Smooth muscle cell (in vitro differentiated cells): ENCODE results near the gene DLG5. TPM values are rescaled to one million over a fixed set of nuclear protein-coding genes. Genes with fewer than 3 reads are reported as not detected.

Experiments
- DNase-seq: peaks from one replicate; lab custom pipeline; 2025; ENCODE audit not compliant: unreplicated experiment; lab: John Stamatoyannopoulos, UW
- H2AFZ ChIP-seq: fragments of 200-600 bp; sonication (generic); 2 replicates; pipeline ENCODE4 v1.6.0; 2016; ENCODE audit warnings: antibody characterized with exemption, low read depth, mild to moderate bottlenecking
- H3F3A ChIP-seq: fragments of 200-600 bp; sonication (generic); 2 replicates; pipeline ENCODE4 v1.6.0; 2017; ENCODE audit warnings: antibody characterized with exemption, low read depth
- H3K27ac ChIP-seq: fragments of 200-600 bp; sonication (generic); 2 replicates; pipeline ENCODE4 v1.5.1; 2016; ENCODE audit warnings: low read depth, mild to moderate bottlenecking
- H3K27me3 ChIP-seq: fragments of 200-600 bp; sonication (generic); 2 replicates; pipeline ENCODE4 v1.6.1; 2016; ENCODE audit warnings: low read depth, mild to moderate bottlenecking
- H3K36me3 ChIP-seq: fragments of 200-600 bp; sonication (generic); 2 replicates; pipeline ENCODE4 v1.5.1; 2016; ENCODE audit warnings: low read depth
- H3K4me1 ChIP-seq: fragments of 200-600 bp; sonication (generic); 2 replicates; pipeline ENCODE4 v1.5.1; 2016; ENCODE audit warnings: low read depth
- H3K4me2 ChIP-seq: fragments of 200-600 bp; sonication (generic); 2 replicates; pipeline ENCODE4 v1.6.0; 2016; ENCODE audit warnings: mild to moderate bottlenecking
- H3K4me3 ChIP-seq: fragments of 200-600 bp; sonication (generic); 2 replicates; pipeline ENCODE4 v1.5.1; 2016; ENCODE audit warnings: mild to moderate bottlenecking
- H3K79me2 ChIP-seq: fragments of 200-600 bp; sonication (generic); 2 replicates; pipeline ENCODE4 v1.6.0; 2016; ENCODE audit warnings: low read depth, mild to moderate bottlenecking
- H3K9ac ChIP-seq: fragments of 200-600 bp; sonication (generic); 2 replicates; pipeline ENCODE4 v1.6.0; 2016; ENCODE audit warnings: low read depth
- H3K9me3 ChIP-seq: fragments of 200-600 bp; sonication (generic); replicated peaks from 2 replicates; pipeline ENCODE4 v1.5.1; 2016; ENCODE audit warnings: low read depth
- H4K20me1 ChIP-seq: fragments of 200-600 bp; sonication (generic); 2 replicates; pipeline ENCODE4 v1.6.0; 2016; ENCODE audit warnings: low read depth
- CTCF ChIP-seq: fragments of 200-600 bp; sonication (generic); IDR thresholded peaks from 2 replicates; pipeline ENCODE4 v1.5.1; 2017; ENCODE audit warnings: borderline replicate concordance, mild to moderate bottlenecking, antibody characterized with exemption; ENCODE audit not compliant: insufficient read depth, poor library complexity, severe bottlenecking
- WGBS: methylation state at CpG from one replicate; pipeline ENCODE4 v1.1.7; 2016; ENCODE audit warnings: low lambda C conversion rate; 5-methylcytosine and 5-hydroxymethylcytosine counted together
- polyA plus RNA-seq: library from polyadenylated mRNA; unstranded; fragments of >200 nt; fragmentation: Nextera tagmentation; extraction: Ambion mirVana; gene quantifications from 2 replicates; pipeline ENCODE4 v1.2.1, GENCODE V29; 2016
- total RNA-seq: library from RNA; depleted of rRNA; stranded (reverse); fragments of >200 nt; gene quantifications from 2 replicates; pipeline ENCODE4 v1.2.3, GENCODE V29; 2014

Gene DLG5
- total and polyA plus RNA-seq, 2 experiments from 2014 or later, result 11.3 to 21.8 TPM

- H3K79me2 ChIP-seq, result no peaks in the 10 kb centered on the region
- no peak overlapping the region for H3K4me3 ChIP-seq
- peak overlapping the region; percentile 87 for H3K27ac ChIP-seq
- H4K20me1 ChIP-seq, result peaks cover 6% of the 10 kb centered on the region
- H2AFZ ChIP-seq, result no peak overlapping the region
- TF ChIP-seq CTCF, result no peak
- WGBS, result 98% methylated on average over 7 of the region's 7 CpGs
- H3K4me2 ChIP-seq, result no peak overlapping the region
- no peak for DNase-seq
- peaks cover 13% of the 10 kb centered on the region for H3K4me1 ChIP-seq
- peaks cover 3% of the 10 kb centered on the region for H3F3A ChIP-seq
- H3K36me3 ChIP-seq, result no peaks in the 10 kb centered on the region
- no peaks in the 10 kb centered on the region for H3K9me3 ChIP-seq
- H3K27me3 ChIP-seq, result no peaks in the 10 kb centered on the region
- no peak overlapping the region for H3K9ac ChIP-seq
Measured at GRCh38 chr10:77844177-77844576, 82.4 kb downstream of the DLG5 start.

- H2AFZ ChIP-seq, result no peak overlapping the region
- peaks cover 9% of the 10 kb centered on the region for H3K4me1 ChIP-seq
- DNase-seq, result no peak
- H3K27me3 ChIP-seq, result no peaks in the 10 kb centered on the region
- H3K27ac ChIP-seq, result no peak overlapping the region
- 96% methylated on average over 11 of the region's 11 CpGs for WGBS
- no peak for TF ChIP-seq CTCF
- no peak overlapping the region for H3K9ac ChIP-seq
- no peaks in the 10 kb centered on the region for H3K79me2 ChIP-seq
- peaks cover 3% of the 10 kb centered on the region for H3F3A ChIP-seq
- no peaks in the 10 kb centered on the region for H3K36me3 ChIP-seq
- no peaks in the 10 kb centered on the region for H4K20me1 ChIP-seq
- H3K4me3 ChIP-seq, result no peak overlapping the region
- H3K4me2 ChIP-seq, result no peak overlapping the region
- H3K9me3 ChIP-seq, result no peaks in the 10 kb centered on the region
Measured at GRCh38 chr10:77843264-77843663, 83.3 kb downstream of the DLG5 start.

- H3K4me1 ChIP-seq, result peaks cover 13% of the 10 kb centered on the region
- no peak for TF ChIP-seq CTCF
- WGBS, result 100% methylated on average over 5 of the region's 5 CpGs
- H2AFZ ChIP-seq, result no peak overlapping the region
- no peak overlapping the region for H3K4me3 ChIP-seq
- no peaks in the 10 kb centered on the region for H3K36me3 ChIP-seq
- H3K4me2 ChIP-seq, result no peak overlapping the region
- DNase-seq, result no peak
- H3K9me3 ChIP-seq, result no peaks in the 10 kb centered on the region
- peaks cover 3% of the 10 kb centered on the region for H3F3A ChIP-seq
- H3K27ac ChIP-seq, result no peak overlapping the region
- no peaks in the 10 kb centered on the region for H3K27me3 ChIP-seq
- no peaks in the 10 kb centered on the region for H4K20me1 ChIP-seq
- H3K79me2 ChIP-seq, result no peaks in the 10 kb centered on the region
- H3K9ac ChIP-seq, result no peak overlapping the region
Measured at GRCh38 chr10:77842652-77843212, 83.8 kb downstream of the DLG5 start.

- Histone ChIP-seq H3K4me1 (peaks cover 17% of the 10 kb centered on the region), H4K20me1 (no peaks in the 10 kb centered on the region), H3K79me2 (no peaks in the 10 kb centered on the region), H3F3A (peaks cover 3% of the 10 kb centered on the region), H3K27me3 (no peaks in the 10 kb centered on the region), H3K36me3 (no peaks in the 10 kb centered on the region), H3K9me3 (no peaks in the 10 kb centered on the region), H3K4me2 (no peak overlapping the region), H3K4me3 (no peak overlapping the region), H3K9ac (no peak overlapping the region), H2AFZ (no peak overlapping the region), H3K27ac (no peak overlapping the region)
- no peak for TF ChIP-seq CTCF
- 99% methylated on average over 27 of the region's 27 CpGs for WGBS
- DNase-seq, result no peak
Measured at GRCh38 chr10:77841711-77842375, 84.7 kb downstream of the DLG5 start.
